IMR-90 (cell line): ENCODE data around the gene SORCS1.

Experiments used
- CEBPB ChIP-seq: IDR thresholded peaks from 2 replicates; pipeline ENCODE4 v1.6.1; 2012; ENCODE audit warnings: low read depth, low read length, improper control_type of control experiment
- ELK1 ChIP-seq: fragments of 150-350 bp; IDR thresholded peaks from 2 replicates; pipeline ENCODE4 v1.6.1; 2016; ENCODE audit warnings: low read depth, mild to moderate bottlenecking, low read length, moderate library complexity, borderline replicate concordance
- MAZ ChIP-seq: IDR thresholded peaks from 2 replicates; pipeline ENCODE4 v1.6.1; 2012; ENCODE audit warnings: low read depth, mild to moderate bottlenecking, low read length, improper control_type of control experiment, moderate library complexity, borderline replicate concordance
- MXI1 ChIP-seq: IDR thresholded peaks from 2 replicates; pipeline ENCODE4 v1.6.1; 2012; ENCODE audit warnings: low read depth, mild to moderate bottlenecking, low read length, moderate library complexity, borderline replicate concordance
- NFE2L2 ChIP-seq: fragments of 150-350 bp; IDR thresholded peaks from 2 replicates; pipeline ENCODE4 v1.6.1; 2016; ENCODE audit warnings: low read depth, mild to moderate bottlenecking, low read length
- POLR2A ChIP-seq: IDR thresholded peaks from 2 replicates; pipeline ENCODE4 v1.6.1; 2012; ENCODE audit warnings: mild to moderate bottlenecking, low read depth, low read length
- RAD21 ChIP-seq: IDR thresholded peaks from 2 replicates; pipeline ENCODE4 v1.6.1; 2012; ENCODE audit warnings: low read length, improper control_type of control experiment
- RCOR1 ChIP-seq: IDR thresholded peaks from 2 replicates; pipeline ENCODE4 v1.6.1; 2012; ENCODE audit warnings: mild to moderate bottlenecking, low read length, improper control_type of control experiment; ENCODE audit not compliant: insufficient replicate concordance
- SMC3 ChIP-seq: fragments of 150-350 bp; IDR thresholded peaks from 2 replicates; pipeline ENCODE4 v1.6.1; 2016; ENCODE audit warnings: low read depth, mild to moderate bottlenecking, antibody characterized with exemption, low read length, moderate library complexity
- TF ChIP-seq, protein P1 (sequence below): conservative IDR thresholded peaks from 2 replicates; pipeline ENCODE4 v1.5.1; 2012; ENCODE audit warnings: mild to moderate bottlenecking, low read depth, low read length, improper control_type of control experiment

GRCh38 chr10:106996510-106996909 lies 168.0 kb downstream of the SORCS1 start:
- TF ChIP-seq, protein P1, sequence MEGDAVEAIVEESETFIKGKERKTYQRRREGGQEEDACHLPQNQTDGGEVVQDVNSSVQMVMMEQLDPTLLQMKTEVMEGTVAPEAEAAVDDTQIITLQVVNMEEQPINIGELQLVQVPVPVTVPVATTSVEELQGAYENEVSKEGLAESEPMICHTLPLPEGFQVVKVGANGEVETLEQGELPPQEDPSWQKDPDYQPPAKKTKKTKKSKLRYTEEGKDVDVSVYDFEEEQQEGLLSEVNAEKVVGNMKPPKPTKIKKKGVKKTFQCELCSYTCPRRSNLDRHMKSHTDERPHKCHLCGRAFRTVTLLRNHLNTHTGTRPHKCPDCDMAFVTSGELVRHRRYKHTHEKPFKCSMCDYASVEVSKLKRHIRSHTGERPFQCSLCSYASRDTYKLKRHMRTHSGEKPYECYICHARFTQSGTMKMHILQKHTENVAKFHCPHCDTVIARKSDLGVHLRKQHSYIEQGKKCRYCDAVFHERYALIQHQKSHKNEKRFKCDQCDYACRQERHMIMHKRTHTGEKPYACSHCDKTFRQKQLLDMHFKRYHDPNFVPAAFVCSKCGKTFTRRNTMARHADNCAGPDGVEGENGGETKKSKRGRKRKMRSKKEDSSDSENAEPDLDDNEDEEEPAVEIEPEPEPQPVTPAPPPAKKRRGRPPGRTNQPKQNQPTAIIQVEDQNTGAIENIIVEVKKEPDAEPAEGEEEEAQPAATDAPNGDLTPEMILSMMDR: no peak
- TF ChIP-seq CEBPB: no peak
- TF ChIP-seq RAD21: no peak
- no peak for TF ChIP-seq POLR2A
- no peak for TF ChIP-seq MXI1
- no peak for TF ChIP-seq SMC3
- no peak for TF ChIP-seq MAZ
- TF ChIP-seq RCOR1: no peak
- no peak for TF ChIP-seq NFE2L2
- no peak for TF ChIP-seq ELK1
